ENCODE measurements around the gene HDAC7.

HDAC7 gene

DNA sequence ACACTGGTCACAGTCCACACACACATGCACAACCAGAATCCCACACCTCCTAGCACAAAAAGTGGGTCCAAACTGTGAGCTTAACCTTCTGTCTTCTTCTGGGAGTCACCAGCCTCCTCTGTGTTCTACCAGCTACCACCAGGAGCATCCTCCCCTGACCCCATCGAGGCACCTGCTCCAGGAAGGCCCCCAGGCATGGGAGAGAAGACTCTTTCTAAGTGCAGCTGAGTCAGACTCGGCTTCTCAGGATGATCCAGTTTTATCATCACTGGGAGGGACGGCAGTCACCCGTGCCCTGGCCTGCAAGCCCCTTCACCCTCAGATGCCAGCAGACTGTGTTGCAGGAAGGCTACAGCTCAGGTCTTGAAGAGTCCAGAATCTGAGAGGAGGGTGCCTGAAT is 86.6 kb downstream of the HDAC7 start:
- FAIRE-seq (no peak), DNase-seq (ENCODE audit: low spot score) (no peak)

All from RCC 7860 (cell line).